GM15510 (cell line): ENCODE results near the gene ARPC5.

Source experiments
- POLR2A ChIP-seq: IDR thresholded peaks from 3 replicates; pipeline ENCODE4 v1.6.1; 2011; ENCODE audit warnings: borderline replicate concordance; ENCODE audit not compliant: insufficient read length; ENCODE audit errors: extremely low read depth

ARPC5 gene

GRCh38 chr1:183632964-183633363 lies 2.6 kb downstream of the ARPC5 start:
- TF ChIP-seq POLR2A, result no peak

GRCh38 chr1:183632114-183632513 lies 3.5 kb downstream of the ARPC5 start:
- TF ChIP-seq POLR2A, result no peak

GRCh38 chr1:183630748-183631147 lies 4.8 kb downstream of the ARPC5 start:
- no peak for TF ChIP-seq POLR2A

GRCh38 chr1:183628537-183628936 lies 7.0 kb downstream of the ARPC5 start:
- no peak for TF ChIP-seq POLR2A

GRCh38 chr1:183622884-183623785 lies 12.4 kb downstream of the ARPC5 start:
- TF ChIP-seq POLR2A, result peak; percentile 24

GRCh38 chr1:183622013-183622412 lies 13.6 kb downstream of the ARPC5 start:
- no peak for TF ChIP-seq POLR2A

- no peak for TF ChIP-seq POLR2A
Observed at GRCh38 chr1:183620311-183620710, 15.3 kb downstream of the ARPC5 start.

GRCh38 chr1:183619781-183620180 lies 15.8 kb downstream of the ARPC5 start:
- no peak for TF ChIP-seq POLR2A

GRCh38 chr1:183612407-183612806 lies 23.2 kb downstream of the ARPC5 start:
- TF ChIP-seq POLR2A, result no peak

- no peak for TF ChIP-seq POLR2A
Observed at GRCh38 chr1:183611021-183611420, 24.6 kb downstream of the ARPC5 start.

- no peak for TF ChIP-seq POLR2A
Observed at GRCh38 chr1:183609759-183610452, 25.7 kb downstream of the ARPC5 start.

GRCh38 chr1:183609313-183609712 lies 26.3 kb downstream of the ARPC5 start:
- TF ChIP-seq POLR2A, result no peak

GRCh38 chr1:183607322-183607980 lies 28.1 kb downstream of the ARPC5 start:
- TF ChIP-seq POLR2A, result no peak

- TF ChIP-seq POLR2A, result no peak
Observed at GRCh38 chr1:183605904-183606303, 29.7 kb downstream of the ARPC5 start.

GRCh38 chr1:183604815-183605214 lies 30.8 kb downstream of the ARPC5 start:
- TF ChIP-seq POLR2A, result no peak
